GM08714 (cell line): Measurements from ENCODE around the gene CLCF1.

Experiments
- H3K4me3 ChIP-seq: fragments of 200-500 bp; sonication (Bioruptor generic); 2 replicates; pipeline ENCODE4 v1.5.1; 2014; ENCODE audit warnings: mild to moderate bottlenecking, low read length, inconsistent platforms
- ZNF274 ChIP-seq: IDR thresholded peaks from 2 replicates; pipeline ENCODE4 v1.6.1; 2012; ENCODE audit warnings: mild to moderate bottlenecking, low read depth, low read length

Gene CLCF1

GRCh38 chr11:67401495-67402191 lies 28.2 kb upstream of the CLCF1 start, which contains the start of gene PPP1CA:
Gene PPP1CA, minus strand, starts transcription at chr11:67401858. Its CDS starts 76 bp downstream, at chr11:67401782.
- peak within 1 kb of the TSS; percentile 78 for H3K4me3 ChIP-seq
- TF ChIP-seq ZNF274, result no peak

GRCh38 chr11:67400942-67401494 lies 27.6 kb upstream of the CLCF1 start:
- TF ChIP-seq ZNF274, result no peak
- H3K4me3 ChIP-seq, result peak overlapping the region; percentile 78

DNA sequence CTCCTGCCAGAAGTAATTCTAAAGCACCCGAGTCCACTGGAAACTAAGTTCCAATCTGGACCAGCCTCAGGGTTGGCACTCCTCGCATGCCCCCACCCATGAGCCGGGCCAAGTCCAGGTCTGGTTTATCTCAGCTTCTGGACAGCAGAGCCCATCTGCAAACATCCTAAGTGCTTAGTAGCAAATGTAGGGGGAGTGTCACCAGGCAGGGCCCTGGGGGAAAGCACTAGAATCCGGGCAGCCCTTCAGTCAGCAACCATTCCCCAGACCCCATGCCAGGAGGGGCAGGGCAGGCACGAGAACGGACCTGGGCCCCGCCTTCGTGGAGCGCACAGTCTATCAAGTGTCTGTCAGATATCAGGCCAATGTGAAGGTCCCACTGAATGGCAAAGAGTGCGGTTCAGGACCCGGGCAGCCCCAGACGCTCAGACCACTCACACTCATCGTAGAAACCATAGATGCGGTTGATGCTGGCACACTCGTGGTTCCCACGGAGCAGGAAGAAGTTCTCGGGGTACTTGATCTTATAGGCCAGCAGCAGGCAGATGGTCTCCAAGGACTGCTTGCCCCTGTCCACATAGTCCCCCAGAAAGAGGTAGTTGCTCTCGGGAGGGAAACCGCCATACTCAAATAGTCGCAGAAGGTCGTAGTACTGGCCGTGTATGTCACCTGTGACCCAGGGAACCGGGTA lies 27.0 kb upstream of the CLCF1 start:
- peak overlapping the region; percentile 78 for H3K4me3 ChIP-seq
- TF ChIP-seq ZNF274, result no peak

DNA sequence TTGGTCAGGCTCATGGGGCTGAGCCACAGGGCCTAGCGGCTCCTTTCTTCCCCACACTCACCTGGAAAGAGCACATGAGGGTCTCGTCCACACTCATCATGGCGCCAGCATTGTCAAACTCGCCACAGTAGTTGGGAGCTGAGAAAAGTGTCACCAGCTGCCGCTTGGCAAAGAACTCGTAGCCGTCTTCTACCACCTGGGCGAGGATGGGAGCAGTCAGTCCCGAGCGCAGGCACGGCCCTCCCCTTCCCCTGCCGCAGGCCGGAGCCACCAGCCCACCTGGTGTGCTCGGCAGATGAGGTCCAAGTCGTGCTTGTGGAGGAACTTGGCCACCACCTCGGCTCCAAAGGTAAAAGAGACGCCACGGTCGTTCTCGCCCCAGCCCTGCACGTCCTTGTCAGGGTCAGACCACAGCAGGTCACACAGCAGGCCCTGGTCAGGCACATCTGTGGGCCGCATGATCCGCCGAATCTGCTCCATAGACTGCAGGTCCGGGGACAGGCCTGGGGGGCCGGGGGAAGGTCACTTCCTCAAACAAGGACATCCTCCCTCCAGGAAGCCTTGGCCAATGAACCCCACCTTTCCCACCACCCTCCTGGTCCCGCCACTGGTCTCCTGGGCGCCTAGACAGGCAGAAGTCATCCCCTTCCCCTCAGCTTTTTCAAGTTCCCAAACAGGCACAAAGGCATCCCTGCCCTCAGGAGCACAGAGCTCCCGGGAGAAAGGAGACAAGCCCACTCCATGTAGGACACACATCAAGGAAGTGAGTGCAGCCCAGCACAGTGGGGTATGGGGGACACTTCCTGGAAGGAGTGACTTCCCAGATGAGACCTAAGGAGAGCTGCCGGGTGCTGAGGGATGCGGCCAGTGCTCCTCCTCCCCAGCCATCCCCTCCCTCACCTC lies 25.5 kb upstream of the CLCF1 start:
- H3K4me3 ChIP-seq, result no peak overlapping the region
- no peak for TF ChIP-seq ZNF274

GRCh38 chr11:67397986-67398660 lies 24.7 kb upstream of the CLCF1 start:
- no peak overlapping the region for H3K4me3 ChIP-seq
- TF ChIP-seq ZNF274, result no peak

- no peak for TF ChIP-seq ZNF274
- no peak overlapping the region for H3K4me3 ChIP-seq
These were observed 24.1 kb upstream of the CLCF1 start for GRCh38 chr11:67397536-67397935.

DNA sequence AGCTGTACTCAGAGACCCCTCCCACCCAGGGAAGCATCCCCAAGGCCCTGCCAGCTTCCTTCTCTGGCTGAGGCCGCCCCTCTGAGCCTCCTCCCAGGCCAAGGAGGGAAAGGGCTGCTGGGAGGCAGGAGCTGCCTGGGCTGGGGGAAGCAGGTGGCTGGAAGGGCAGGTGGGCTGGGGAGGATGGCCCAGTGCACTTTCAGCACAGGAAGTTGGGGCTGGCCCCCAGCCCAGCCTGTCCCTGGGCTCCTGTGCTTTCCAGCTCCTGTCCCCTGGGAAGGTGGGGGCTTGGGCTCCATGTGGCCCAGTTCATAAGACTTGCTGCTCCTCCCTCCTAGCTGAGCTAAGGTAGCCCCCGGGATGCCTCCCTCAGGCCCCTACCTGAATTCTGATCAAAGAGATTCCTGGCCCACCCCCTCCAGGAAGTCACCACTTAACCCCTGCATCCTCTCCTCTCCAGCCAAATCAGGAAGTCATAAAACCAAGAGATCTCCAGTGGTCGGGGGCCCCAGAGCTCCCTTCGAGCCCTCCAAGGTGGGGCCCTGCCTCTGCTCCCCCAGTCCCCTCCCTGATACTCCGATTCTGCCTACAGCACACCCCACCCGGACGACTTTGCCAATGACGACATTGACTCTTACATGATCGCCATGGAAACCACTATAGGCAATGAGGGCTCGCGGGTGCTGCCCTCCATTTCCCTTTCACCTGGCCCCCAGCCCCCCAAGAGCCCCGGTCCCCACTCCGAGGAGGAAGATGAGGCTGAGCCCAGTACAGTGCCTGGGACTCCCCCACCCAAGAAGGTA lies 23.4 kb upstream of the CLCF1 start:
- H3K4me3 ChIP-seq, result no peak overlapping the region
- no peak for TF ChIP-seq ZNF274

GRCh38 chr11:67396259-67396581 lies 22.8 kb upstream of the CLCF1 start:
- no peak overlapping the region for H3K4me3 ChIP-seq
- no peak for TF ChIP-seq ZNF274

- no peak for TF ChIP-seq ZNF274
- H3K4me3 ChIP-seq, result no peak overlapping the region
These were observed 22.3 kb upstream of the CLCF1 start for GRCh38 chr11:67395555-67396258.

GRCh38 chr11:67393990-67394389 lies 20.6 kb upstream of the CLCF1 start:
- H3K4me3 ChIP-seq, result no peak overlapping the region
- TF ChIP-seq ZNF274, result no peak

DNA sequence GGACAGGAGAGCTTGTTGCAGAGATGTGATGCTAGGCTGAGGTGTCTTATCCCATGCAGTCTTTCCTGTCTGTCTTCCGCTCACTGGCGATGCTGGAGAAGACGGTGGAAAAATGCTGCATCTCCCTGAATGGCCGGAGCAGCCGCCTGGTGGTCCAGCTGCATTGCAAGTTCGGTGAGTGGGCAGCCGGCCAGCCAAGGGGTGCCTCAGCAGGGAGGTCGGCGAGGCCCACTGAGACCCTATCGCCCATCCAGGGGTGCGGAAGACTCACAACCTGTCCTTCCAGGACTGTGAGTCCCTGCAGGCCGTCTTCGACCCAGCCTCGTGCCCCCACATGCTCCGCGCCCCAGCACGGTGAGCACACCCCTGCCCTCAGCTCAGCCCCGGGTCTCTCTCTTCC lies 20.0 kb upstream of the CLCF1 start:
- no peak for TF ChIP-seq ZNF274
- H3K4me3 ChIP-seq, result no peak overlapping the region

- TF ChIP-seq ZNF274, result no peak
These were observed 18.9 kb upstream of the CLCF1 start for GRCh38 chr11:67392183-67392715.

More at GRCh38 chr11:67392183-67392715, 18.9 kb upstream of the CLCF1 start:
- H3K4me3 ChIP-seq, result peak overlapping the region; percentile 83
